OCI-LY7 (cell line): ENCODE results near the gene ACTC1. TPM values are rescaled to one million over a fixed set of nuclear protein-coding genes. Genes with fewer than 3 reads are reported as not detected.

Experiments used
- BruUV-seq: library from RNA; stranded (reverse); fragments of 400-500 nt; replicated peaks from 2 replicates; lab custom pipeline; 2021; lab: Mats Ljungman, UMichigan
- CTCF ChIA-PET: fragments of 300-600 bp; sonication (Branson Sonifier 250); formaldehyde crosslinking; loops from one replicate; lab custom pipeline; 2022; ENCODE audit warnings: antibody characterized with exemption; ENCODE audit not compliant: unreplicated experiment; lab: Charles Lee
- POLR2A ChIA-PET: fragments of 300-600 bp; sonication (Branson Sonifier 250); formaldehyde crosslinking; loops from one replicate; lab custom pipeline; 2022; ENCODE audit warnings: antibody characterized with exemption; lab: Charles Lee
- DNase-seq: peaks from one replicate; pipeline ENCODE4 v3.0.0-alpha.2; 2015; ENCODE audit warnings: low spot score
- H2AFZ ChIP-seq: fragments of 200-600 bp; sonication (generic), shearing (Covaris generic); 2 replicates; pipeline ENCODE4 v1.6.1; 2014; ENCODE audit warnings: mild to moderate bottlenecking, antibody characterized with exemption, low read length, moderate library complexity
- H3K27ac ChIP-seq: fragments of 200-600 bp; sonication (generic); 2 replicates; pipeline ENCODE4 v1.5.1; 2014; ENCODE audit warnings: mixed run types, low read depth, mild to moderate bottlenecking, moderate library complexity, low read length, inconsistent platforms; ENCODE audit not compliant: poor library complexity, severe bottlenecking
- H3K36me3 ChIP-seq: fragments of 200-600 bp; sonication (generic); 2 replicates; pipeline ENCODE4 v1.6.1; 2014; ENCODE audit warnings: mild to moderate bottlenecking, antibody characterized with exemption, low read length, moderate library complexity, mixed read lengths; ENCODE audit not compliant: insufficient read depth
- H3K4me1 ChIP-seq: fragments of 200-600 bp; sonication (generic); 2 replicates; pipeline ENCODE4 v1.5.1; 2014; ENCODE audit warnings: mild to moderate bottlenecking, low read length; ENCODE audit not compliant: insufficient read depth, poor library complexity, severe bottlenecking
- H3K4me2 ChIP-seq: fragments of 200-600 bp; sonication (generic); 2 replicates; pipeline ENCODE4 v1.6.1; 2014; ENCODE audit warnings: mild to moderate bottlenecking, low read length
- H3K4me3 ChIP-seq: fragments of 200-600 bp; sonication (generic); 2 replicates; pipeline ENCODE4 v1.5.1; 2014; ENCODE audit warnings: mild to moderate bottlenecking, low read depth, low read length; ENCODE audit not compliant: poor library complexity, severe bottlenecking
- H3K79me2 ChIP-seq: fragments of 200-600 bp; sonication (generic); 2 replicates; pipeline ENCODE4 v1.6.1; 2016; ENCODE audit warnings: low read depth, mild to moderate bottlenecking, low read length, moderate library complexity, mixed read lengths; ENCODE audit not compliant: insufficient read depth
- H3K9me2 ChIP-seq: fragments of 200-600 bp; sonication (generic); 2 replicates; pipeline ENCODE4 v1.6.1; 2016; ENCODE audit warnings: mild to moderate bottlenecking, low read length, mixed read lengths; ENCODE audit not compliant: insufficient read depth
- H3K9me3 ChIP-seq: fragments of 200-600 bp; sonication (generic); 2 replicates; pipeline ENCODE4 v1.6.1; 2014; ENCODE audit warnings: mild to moderate bottlenecking, mixed run types, low read length, mixed read lengths
- H4K20me1 ChIP-seq: fragments of 200-600 bp; sonication (generic); 2 replicates; pipeline ENCODE4 v1.6.1; 2014; ENCODE audit warnings: mild to moderate bottlenecking, antibody characterized with exemption, low read length, moderate library complexity, mixed read lengths; ENCODE audit not compliant: insufficient read depth
- EZH2phosphoT487 ChIP-seq: fragments of 200-600 bp; sonication (generic); IDR thresholded peaks from 2 replicates; pipeline ENCODE4 v1.6.1; 2018; ENCODE audit warnings: low read depth, borderline replicate concordance, mild to moderate bottlenecking, mixed run types, antibody characterized with exemption, low read length, moderate library complexity, mixed read lengths
- intact Hi-C: fragments of 100-400 bp; cut with micrococcal nuclease; formaldehyde crosslinking; loops from one replicate; pipeline ENCODE4 v1.10.0; 2022; ENCODE audit not compliant: unreplicated experiment
- total RNA-seq, 2 experiments: library from RNA; depleted of rRNA in 1 of 2; stranded (reverse); fragments of >200 nt in 1 of 2; shearing (Covaris generic) in 1 of 2; gene quantifications; 2 replicates each; pipeline ENCODE4 v1.2.3, GENCODE V29; 2014 to 2022
- TF ChIP-seq, protein P1 (sequence below): fragments of 200-600 bp; sonication (generic); conservative IDR thresholded peaks from 2 replicates; pipeline ENCODE4 v1.5.1; 2014; ENCODE audit warnings: mild to moderate bottlenecking, antibody characterized with exemption, low read length, moderate library complexity, mixed read lengths

The ACTC1 gene
- total RNA-seq, 2 experiments from 2014 or later: not detected

- H3K36me3 ChIP-seq: no peaks in the 10 kb centered on the region
- ChIA-PET CTCF (no interaction called here), POLR2A (no interaction called here)
- no peaks in the 10 kb centered on the region for H3K9me2 ChIP-seq
- no peak overlapping the region for H3K27ac ChIP-seq
- H3K4me3 ChIP-seq: no peak overlapping the region
- H3K4me2 ChIP-seq: no peak overlapping the region
- TF ChIP-seq, protein P1, sequence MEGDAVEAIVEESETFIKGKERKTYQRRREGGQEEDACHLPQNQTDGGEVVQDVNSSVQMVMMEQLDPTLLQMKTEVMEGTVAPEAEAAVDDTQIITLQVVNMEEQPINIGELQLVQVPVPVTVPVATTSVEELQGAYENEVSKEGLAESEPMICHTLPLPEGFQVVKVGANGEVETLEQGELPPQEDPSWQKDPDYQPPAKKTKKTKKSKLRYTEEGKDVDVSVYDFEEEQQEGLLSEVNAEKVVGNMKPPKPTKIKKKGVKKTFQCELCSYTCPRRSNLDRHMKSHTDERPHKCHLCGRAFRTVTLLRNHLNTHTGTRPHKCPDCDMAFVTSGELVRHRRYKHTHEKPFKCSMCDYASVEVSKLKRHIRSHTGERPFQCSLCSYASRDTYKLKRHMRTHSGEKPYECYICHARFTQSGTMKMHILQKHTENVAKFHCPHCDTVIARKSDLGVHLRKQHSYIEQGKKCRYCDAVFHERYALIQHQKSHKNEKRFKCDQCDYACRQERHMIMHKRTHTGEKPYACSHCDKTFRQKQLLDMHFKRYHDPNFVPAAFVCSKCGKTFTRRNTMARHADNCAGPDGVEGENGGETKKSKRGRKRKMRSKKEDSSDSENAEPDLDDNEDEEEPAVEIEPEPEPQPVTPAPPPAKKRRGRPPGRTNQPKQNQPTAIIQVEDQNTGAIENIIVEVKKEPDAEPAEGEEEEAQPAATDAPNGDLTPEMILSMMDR: no peak
- DNase-seq: no peak
- H3K9me3 ChIP-seq: no peaks in the 10 kb centered on the region
- no peaks in the 10 kb centered on the region for H4K20me1 ChIP-seq
- H2AFZ ChIP-seq: no peak overlapping the region
- H3K4me1 ChIP-seq: no peaks in the 10 kb centered on the region
- intact Hi-C loops: no loop called here
- no TSS peak for BruUV-seq
- H3K79me2 ChIP-seq: no peaks in the 10 kb centered on the region
Observed at GRCh38 chr15:34754171-34754601, 41.2 kb downstream of the ACTC1 start.

GRCh38 chr15:34753236-34753894 is 42.0 kb downstream of the ACTC1 start:
- ChIA-PET CTCF (no interaction called here), POLR2A (no interaction called here)
- intact Hi-C loops: no loop called here

DNA sequence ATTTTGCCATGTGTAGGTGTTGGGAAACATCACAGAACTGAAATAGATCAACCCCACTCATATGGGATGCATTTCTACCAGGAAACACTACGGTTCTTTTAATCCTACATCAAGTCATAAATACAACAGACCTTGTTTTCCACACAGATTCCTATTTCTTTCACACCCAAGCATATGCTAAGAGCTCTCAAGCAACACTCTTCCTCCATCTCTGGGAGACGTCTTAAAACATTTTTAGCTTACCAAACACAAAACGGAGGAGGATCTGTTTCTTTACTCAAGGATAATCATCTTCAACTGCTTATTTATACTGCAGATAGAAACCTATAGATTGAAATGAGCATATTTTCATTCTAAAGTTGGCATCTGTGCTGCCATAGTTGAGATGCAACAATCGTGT is 45.7 kb downstream of the ACTC1 start:
- Histone ChIP-seq H3K36me3 (no peaks in the 10 kb centered on the region), H3K79me2 (no peaks in the 10 kb centered on the region), H3K4me1 (no peaks in the 10 kb centered on the region), H3K4me3 (no peak overlapping the region), H3K9me3 (no peaks in the 10 kb centered on the region), H3K9me2 (no peaks in the 10 kb centered on the region), H3K4me2 (no peak overlapping the region), H2AFZ (no peak overlapping the region), H3K27ac (no peak overlapping the region), H4K20me1 (no peaks in the 10 kb centered on the region)
- CTCF ChIA-PET: no interaction called here
- TF ChIP-seq, protein P1: no peak
- TF ChIP-seq EZH2phosphoT487: no peak
- POLR2A ChIA-PET: no interaction called here
- intact Hi-C loops: no loop called here
- DNase-seq: no peak
- no TSS peak for BruUV-seq

More at GRCh38 chr15:34753236-34753894, 42.0 kb downstream of the ACTC1 start:
- Histone ChIP-seq H3K4me3 (no peak overlapping the region), H3K79me2 (no peaks in the 10 kb centered on the region), H2AFZ (no peak overlapping the region), H3K9me3 (no peaks in the 10 kb centered on the region), H3K27ac (no peak overlapping the region), H3K4me2 (no peak overlapping the region), H3K9me2 (no peaks in the 10 kb centered on the region), H3K36me3 (no peaks in the 10 kb centered on the region), H3K4me1 (no peaks in the 10 kb centered on the region), H4K20me1 (no peaks in the 10 kb centered on the region)
- no TSS peak for BruUV-seq
- TF ChIP-seq EZH2phosphoT487: no peak
- TF ChIP-seq, protein P1: no peak
- no peak for DNase-seq
